Testis (tissue), 2 donors: ENCODE data around the gene GBP6.

ENCODE experiments used
- POLR2A ChIP-seq: fragments of 450-650 bp; IDR thresholded peaks from one replicate; pipeline ENCODE4 v1.6.1; 2017; ENCODE audit warnings: antibody characterized with exemption, mild to moderate bottlenecking, moderate library complexity
- TF ChIP-seq, protein P1 (sequence below), 3 experiments: fragments of 450-650 bp in 2 of 3; fragments of 200-600 bp in 1 of 3; sonication (generic) in 1 of 3; IDR thresholded peaks; one replicate each; pipeline ENCODE4 v1.5.1; 2016 to 2019; ENCODE audit warnings: antibody characterized with exemption in 3 of 3, mild to moderate bottlenecking in 2 of 3, moderate library complexity in 1 of 3

GRCh38 chr1:89407360-89407759 is 43.5 kb downstream of the GBP6 start:
- TF ChIP-seq POLR2A, result no peak
- TF ChIP-seq, protein P1, sequence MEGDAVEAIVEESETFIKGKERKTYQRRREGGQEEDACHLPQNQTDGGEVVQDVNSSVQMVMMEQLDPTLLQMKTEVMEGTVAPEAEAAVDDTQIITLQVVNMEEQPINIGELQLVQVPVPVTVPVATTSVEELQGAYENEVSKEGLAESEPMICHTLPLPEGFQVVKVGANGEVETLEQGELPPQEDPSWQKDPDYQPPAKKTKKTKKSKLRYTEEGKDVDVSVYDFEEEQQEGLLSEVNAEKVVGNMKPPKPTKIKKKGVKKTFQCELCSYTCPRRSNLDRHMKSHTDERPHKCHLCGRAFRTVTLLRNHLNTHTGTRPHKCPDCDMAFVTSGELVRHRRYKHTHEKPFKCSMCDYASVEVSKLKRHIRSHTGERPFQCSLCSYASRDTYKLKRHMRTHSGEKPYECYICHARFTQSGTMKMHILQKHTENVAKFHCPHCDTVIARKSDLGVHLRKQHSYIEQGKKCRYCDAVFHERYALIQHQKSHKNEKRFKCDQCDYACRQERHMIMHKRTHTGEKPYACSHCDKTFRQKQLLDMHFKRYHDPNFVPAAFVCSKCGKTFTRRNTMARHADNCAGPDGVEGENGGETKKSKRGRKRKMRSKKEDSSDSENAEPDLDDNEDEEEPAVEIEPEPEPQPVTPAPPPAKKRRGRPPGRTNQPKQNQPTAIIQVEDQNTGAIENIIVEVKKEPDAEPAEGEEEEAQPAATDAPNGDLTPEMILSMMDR (IDR thresholded peaks at IDR 0.05), result no peak
